Trophoblast cell (in vitro differentiated cells and primary cell): ENCODE measurements around the gene PSEN2.
A peak's percentile ranks its signal among the peaks of the same experiment; 100 is the strongest.

Source experiments
- DNase-seq, 2 donors: peaks; one replicate each; pipeline ENCODE4 v3.0.0-alpha.2; 2016
- H2AFZ ChIP-seq: 2 replicates; pipeline ENCODE4 v1.6.1; 2013; ENCODE audit warnings: low read length, moderate library complexity, mild to moderate bottlenecking; ENCODE audit not compliant: insufficient read depth, poor library complexity
- H2AK5ac ChIP-seq: 2 replicates; pipeline ENCODE4 v1.6.1; 2013; ENCODE audit warnings: mild to moderate bottlenecking, low read length
- H2BK120ac ChIP-seq: 2 replicates; pipeline ENCODE4 v1.6.1; 2013; ENCODE audit warnings: low read length, mild to moderate bottlenecking, moderate library complexity; ENCODE audit not compliant: insufficient read depth, poor library complexity
- H2BK12ac ChIP-seq: 2 replicates; pipeline ENCODE4 v1.6.1; 2013; ENCODE audit warnings: mild to moderate bottlenecking, low read length, moderate library complexity
- H2BK5ac ChIP-seq: 2 replicates; pipeline ENCODE4 v1.6.1; 2013; ENCODE audit warnings: low read length, low read depth, moderate library complexity, mild to moderate bottlenecking; ENCODE audit not compliant: poor library complexity
- H3K14ac ChIP-seq: 2 replicates; pipeline ENCODE4 v1.6.1; 2013; ENCODE audit warnings: mild to moderate bottlenecking, low read length
- H3K18ac ChIP-seq: 2 replicates; pipeline ENCODE4 v1.6.1; 2013; ENCODE audit warnings: mild to moderate bottlenecking, low read length
- H3K23ac ChIP-seq: 2 replicates; pipeline ENCODE4 v1.6.1; 2013; ENCODE audit warnings: low read length
- H3K27ac ChIP-seq: 2 replicates; pipeline ENCODE4 v1.5.1; 2013; ENCODE audit warnings: low read depth, mild to moderate bottlenecking, inconsistent platforms, low read length, moderate library complexity
- H3K27me3 ChIP-seq: 2 replicates; pipeline ENCODE4 v1.6.1; 2013; ENCODE audit warnings: inconsistent platforms, mild to moderate bottlenecking, low read length, moderate library complexity; ENCODE audit not compliant: insufficient read depth
- H3K36me3 ChIP-seq, 2 experiments: 1 replicate in 1 of 2; 2 replicates in 1 of 2; pipeline ENCODE4 v1.6.1; 2013; ENCODE audit warnings: low read length in 2 of 2, mild to moderate bottlenecking in 2 of 2, moderate library complexity in 1 of 2; ENCODE audit not compliant: insufficient read depth in 2 of 2, control insufficient read depth in 1 of 2
- H3K4ac ChIP-seq: 2 replicates; pipeline ENCODE4 v1.6.1; 2013; ENCODE audit warnings: low read depth, mild to moderate bottlenecking, low read length, moderate library complexity
- H3K4me1 ChIP-seq, 2 experiments: 1 replicate in 1 of 2; 2 replicates in 1 of 2; pipeline ENCODE4 v1.6.1; 2013; ENCODE audit warnings: low read length in 2 of 2, mild to moderate bottlenecking in 2 of 2, moderate library complexity in 1 of 2; ENCODE audit not compliant: insufficient read depth in 2 of 2, control insufficient read depth in 1 of 2
- H3K4me2 ChIP-seq: 2 replicates; pipeline ENCODE4 v1.6.1; 2013; ENCODE audit warnings: inconsistent platforms, mild to moderate bottlenecking, low read length, moderate library complexity
- H3K4me3 ChIP-seq: 2 replicates; pipeline ENCODE4 v1.5.1; 2013; ENCODE audit warnings: mild to moderate bottlenecking, low read depth, low read length, inconsistent platforms
- H3K79me1 ChIP-seq: one replicate; pipeline ENCODE4 v1.6.1; 2013; ENCODE audit warnings: low read length
- H3K79me2 ChIP-seq: 2 replicates; pipeline ENCODE4 v1.6.1; 2013; ENCODE audit warnings: low read length, mild to moderate bottlenecking; ENCODE audit not compliant: control insufficient read depth, insufficient read depth, poor library complexity
- H3K9ac ChIP-seq: 2 replicates; pipeline ENCODE4 v1.6.1; 2013; ENCODE audit warnings: mild to moderate bottlenecking, low read length
- H3K9me3 ChIP-seq: 2 replicates; pipeline ENCODE4 v1.6.1; 2013; ENCODE audit warnings: low read depth, mild to moderate bottlenecking, control low read depth, inconsistent platforms, low read length; ENCODE audit not compliant: insufficient read depth
- H4K12ac ChIP-seq: 2 replicates; pipeline ENCODE4 v1.6.1; 2013; ENCODE audit warnings: low read depth, mild to moderate bottlenecking, low read length, moderate library complexity
- H4K8ac ChIP-seq: 2 replicates; pipeline ENCODE4 v1.6.1; 2013; ENCODE audit warnings: low read depth, mild to moderate bottlenecking, low read length, moderate library complexity
- H4K91ac ChIP-seq: one replicate; pipeline ENCODE4 v1.6.1; 2013; ENCODE audit warnings: low read depth, mild to moderate bottlenecking, low read length, moderate library complexity
- WGBS: extraction: QIAGEN DNeasy Blood & Tissue Kit; methylation state at CpG from one replicate; pipeline ENCODE4 v1.1.7; 2013; ENCODE audit warnings: missing lambda C conversion rate; ENCODE audit not compliant: insufficient read length, insufficient coverage; ENCODE audit errors: extremely low coverage; 5-methylcytosine and 5-hydroxymethylcytosine counted together

The PSEN2 gene

DNA sequence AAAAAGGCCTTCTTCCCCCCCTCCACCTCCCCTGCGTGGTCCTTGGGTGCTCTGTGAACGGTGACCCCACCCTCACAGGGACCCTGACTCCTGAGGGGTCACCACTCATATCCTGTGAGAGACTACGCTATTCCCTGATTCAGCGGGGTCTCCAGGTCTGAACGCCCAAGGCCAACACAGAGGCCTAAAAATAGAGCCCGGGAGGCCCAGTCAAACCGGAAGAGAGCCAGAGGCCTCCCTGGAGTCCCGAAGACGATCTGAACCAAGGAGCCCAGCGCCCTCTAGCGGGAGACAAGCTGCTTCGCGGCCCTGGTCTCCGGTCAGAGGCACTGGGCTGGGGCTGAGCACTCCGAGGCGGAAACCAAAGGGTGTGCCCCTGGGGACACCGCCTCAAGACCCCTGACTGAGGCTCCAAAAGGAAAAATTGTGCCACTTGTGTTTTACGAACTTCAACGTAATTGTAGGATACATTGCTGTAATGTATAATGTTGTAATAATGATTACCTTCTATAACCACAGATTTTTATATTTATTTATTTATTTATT, 42.4 kb upstream of the PSEN2 start:
- no peaks in the 10 kb centered on the region for H3K27me3 ChIP-seq
- no peak overlapping the region for H3K4me2 ChIP-seq
- peaks cover under 1% of the 10 kb centered on the region for H3K9me3 ChIP-seq
- peak overlapping the region; percentile 77 for H4K91ac ChIP-seq
- H3K79me1 ChIP-seq, result peaks cover 5% of the 10 kb centered on the region
- peak overlapping the region; percentile 49 for H4K12ac ChIP-seq
- no peak overlapping the region for H3K4me3 ChIP-seq
- no peak overlapping the region for H3K27ac ChIP-seq
- H2AK5ac ChIP-seq, result no peak overlapping the region
- peak overlapping the region; percentile 66 for H2AFZ ChIP-seq
- no peak overlapping the region for H3K23ac ChIP-seq
- H3K4me1 ChIP-seq, result peaks cover 2 to 4% of the 10 kb centered on the region in 2 experiments
- H3K14ac ChIP-seq, result peak overlapping the region; percentile 76
- H2BK5ac ChIP-seq, result peak overlapping the region; percentile 26
- H3K18ac ChIP-seq, result peak overlapping the region; percentile 49
- H4K8ac ChIP-seq, result peak overlapping the region; percentile 87
- H2BK120ac ChIP-seq, result peak overlapping the region; percentile 84
- H3K79me2 ChIP-seq, result no peaks in the 10 kb centered on the region
- no CpG with 5 or more reads among the region's 19 CpGs for WGBS
- no peaks in the 10 kb centered on the region for H3K36me3 ChIP-seq
- no peak overlapping the region for H3K4ac ChIP-seq
- peak overlapping the region; percentile 81 for H2BK12ac ChIP-seq
- DNase-seq, result peak; percentile 91 to 98
- H3K9ac ChIP-seq, result no peak overlapping the region

- Histone ChIP-seq H4K91ac (no peak overlapping the region), H3K23ac (no peak overlapping the region), H2BK5ac (no peak overlapping the region), H3K4ac (no peak overlapping the region), H3K9me3 (peaks cover 3% of the 10 kb centered on the region), H3K4me2 (no peak overlapping the region), H3K27ac (no peak overlapping the region), H3K4me1 (peaks cover 2 to 4% of the 10 kb centered on the region in 2 experiments), H2AFZ (no peak overlapping the region), H3K79me2 (no peaks in the 10 kb centered on the region), H2BK120ac (no peak overlapping the region), H3K27me3 (no peaks in the 10 kb centered on the region), H3K4me3 (no peak overlapping the region), H2AK5ac (no peak overlapping the region), H3K9ac (no peak overlapping the region), H3K36me3 (no peaks in the 10 kb centered on the region), H4K12ac (no peak overlapping the region), H4K8ac (no peak overlapping the region), H3K14ac (no peak overlapping the region), H3K18ac (no peak overlapping the region), H2BK12ac (no peak overlapping the region), H3K79me1 (peaks cover 5% of the 10 kb centered on the region)
- no CpG with 5 or more reads among the region's 2 CpGs for WGBS
- DNase-seq, result no peak
These were observed 41.3 kb upstream of the PSEN2 start for GRCh38 chr1:226829105-226829504.

DNA sequence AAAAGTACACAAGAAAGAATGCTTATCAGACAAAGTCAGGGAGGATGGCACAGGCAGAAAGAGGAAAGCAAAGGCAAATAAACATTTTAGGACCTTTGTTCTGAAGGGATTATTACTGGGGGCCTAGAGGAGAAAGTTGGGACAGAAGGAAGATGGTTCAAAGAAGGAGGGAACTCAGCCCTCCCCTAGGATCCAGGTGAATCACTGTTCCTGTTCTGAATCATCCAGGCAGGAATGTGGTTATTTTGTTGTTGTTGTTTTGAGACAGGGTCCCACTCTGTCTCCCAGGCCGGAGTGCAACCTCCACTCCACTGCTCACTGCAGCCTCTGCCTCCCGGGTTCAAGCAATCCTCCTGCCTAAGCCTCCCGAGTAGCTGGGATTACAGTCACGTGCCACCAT, 38.5 kb upstream of the PSEN2 start:
- H3K23ac ChIP-seq, result no peak overlapping the region
- no peak overlapping the region for H4K12ac ChIP-seq
- H2AK5ac ChIP-seq, result no peak overlapping the region
- peaks cover 6% of the 10 kb centered on the region for H3K9me3 ChIP-seq
- H4K91ac ChIP-seq, result no peak overlapping the region
- no peak overlapping the region for H2BK5ac ChIP-seq
- no peak overlapping the region for H4K8ac ChIP-seq
- H3K27ac ChIP-seq, result no peak overlapping the region
- H3K14ac ChIP-seq, result no peak overlapping the region
- H3K27me3 ChIP-seq, result no peaks in the 10 kb centered on the region
- H3K79me2 ChIP-seq, result no peaks in the 10 kb centered on the region
- H3K4me3 ChIP-seq, result no peak overlapping the region
- no peak overlapping the region for H2BK120ac ChIP-seq
- H3K4me1 ChIP-seq, result peaks cover 2 to 4% of the 10 kb centered on the region in 2 experiments
- H2AFZ ChIP-seq, result no peak overlapping the region
- no peak overlapping the region for H3K4ac ChIP-seq
- H3K18ac ChIP-seq, result no peak overlapping the region
- no peaks in the 10 kb centered on the region for H3K36me3 ChIP-seq
- H3K9ac ChIP-seq, result no peak overlapping the region
- H3K79me1 ChIP-seq, result peaks cover 5% of the 10 kb centered on the region
- no peak overlapping the region for H3K4me2 ChIP-seq
- WGBS, result no CpG with 5 or more reads among the region's 4 CpGs
- no peak overlapping the region for H2BK12ac ChIP-seq
- no peak for DNase-seq

DNA sequence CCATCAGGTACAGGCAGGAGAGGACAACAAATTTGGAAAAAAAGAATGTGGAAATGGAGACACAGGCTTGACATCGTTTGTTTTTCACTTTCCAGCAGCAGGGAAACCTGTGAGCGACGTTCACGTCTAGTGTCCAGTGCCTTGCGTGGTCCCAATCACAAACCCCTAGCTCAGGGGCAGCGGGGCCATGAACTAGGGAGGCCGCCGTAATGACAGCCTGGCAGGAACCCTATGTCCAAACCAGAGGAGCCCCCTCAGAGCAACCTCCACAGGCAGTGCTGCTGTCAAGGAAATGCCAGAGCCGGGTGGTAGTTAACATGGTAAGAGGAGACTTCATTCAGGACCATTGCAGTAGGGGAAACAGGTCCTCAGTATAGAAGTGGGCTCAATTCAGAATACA, 37.8 kb upstream of the PSEN2 start:
- Histone ChIP-seq H3K27ac (no peak overlapping the region), H3K18ac (no peak overlapping the region), H3K23ac (no peak overlapping the region), H2BK5ac (no peak overlapping the region), H3K4ac (no peak overlapping the region), H3K79me1 (peaks cover 3% of the 10 kb centered on the region), H3K14ac (no peak overlapping the region), H2AK5ac (no peak overlapping the region), H2BK12ac (no peak overlapping the region), H3K4me1 (peaks cover 2 to 4% of the 10 kb centered on the region in 2 experiments), H3K4me3 (no peak overlapping the region), H4K91ac (no peak overlapping the region), H4K8ac (no peak overlapping the region), H2BK120ac (no peak overlapping the region), H4K12ac (no peak overlapping the region), H3K9ac (no peak overlapping the region), H3K79me2 (no peaks in the 10 kb centered on the region), H2AFZ (no peak overlapping the region), H3K36me3 (no peaks in the 10 kb centered on the region), H3K27me3 (no peaks in the 10 kb centered on the region), H3K4me2 (no peak overlapping the region), H3K9me3 (peaks cover 6% of the 10 kb centered on the region)
- DNase-seq, result no peak
- WGBS, result no CpG with 5 or more reads among the region's 9 CpGs
